ENCODE data around the gene TERC.
"Not testable (repeated sequence)": the region's sequence is repeated elsewhere in the genome, so short reads cannot be mapped to it uniquely, and the experiment has no call there.

TERC gene

GRCh38 chr3:169771497-169772304, 6.8 kb upstream of the TERC start:
- peak; percentile 92 for DNase-seq

DNA sequence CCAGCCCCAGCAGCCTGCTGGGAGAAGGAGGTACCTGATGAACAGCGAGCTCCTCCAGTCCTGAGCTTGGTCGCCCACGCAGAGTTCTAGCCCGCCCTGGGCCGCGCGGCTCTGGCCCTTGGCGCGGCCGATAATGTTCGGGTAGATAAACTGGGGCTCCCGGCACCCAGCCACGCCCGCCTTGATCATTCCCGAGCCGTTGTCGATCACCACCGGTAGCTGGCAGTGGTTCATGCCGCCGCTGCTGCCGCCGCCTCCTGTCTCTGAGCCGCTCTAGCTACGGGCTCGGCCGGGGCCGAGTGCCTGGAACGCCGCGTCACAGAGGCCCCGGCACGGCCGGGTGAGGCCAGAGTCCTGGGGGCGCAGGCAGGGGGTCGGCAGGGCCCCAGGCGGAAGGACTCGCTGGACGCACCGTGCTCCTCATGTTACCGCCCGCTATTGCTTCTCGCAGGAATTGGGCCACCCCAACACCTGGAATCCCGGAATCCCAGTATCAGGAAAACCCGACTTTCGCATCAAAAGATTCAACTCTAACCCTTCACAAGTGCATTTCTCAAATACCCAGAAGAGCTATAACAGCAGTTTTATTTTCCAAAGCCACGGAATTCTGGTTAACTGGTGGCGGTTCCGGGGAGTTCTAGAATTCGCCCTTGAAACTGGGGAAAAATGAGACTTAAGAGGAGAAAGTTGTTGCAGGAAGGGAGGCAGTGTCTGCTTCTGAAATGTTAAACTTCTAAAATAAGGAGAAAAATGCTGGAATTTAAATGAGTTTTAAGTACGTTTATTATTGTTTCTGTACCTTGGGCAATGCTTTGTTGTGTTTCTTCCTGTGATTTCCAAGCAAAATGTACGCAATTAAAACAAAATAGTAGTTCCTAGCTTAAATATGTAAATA, 4.7 kb upstream of the TERC start, which contains the start of gene ACTRT3:
Gene ACTRT3, minus strand, starts transcription at position 275 of the 895 bp plus-strand sequence. Its CDS starts 41 bp downstream, at position 234.
- peak; percentile 72 for DNase-seq

- peak; percentile 72 for DNase-seq
Measured at GRCh38 chr3:169764312-169764881, 463 bp downstream of the TERC start.

GRCh38 chr3:169760479-169760878, 4.4 kb downstream of the TERC start:
- DNase-seq = no peak

- peak; percentile 39 for DNase-seq
Measured at GRCh38 chr3:169759256-169759655, 5.6 kb downstream of the TERC start.

DNA sequence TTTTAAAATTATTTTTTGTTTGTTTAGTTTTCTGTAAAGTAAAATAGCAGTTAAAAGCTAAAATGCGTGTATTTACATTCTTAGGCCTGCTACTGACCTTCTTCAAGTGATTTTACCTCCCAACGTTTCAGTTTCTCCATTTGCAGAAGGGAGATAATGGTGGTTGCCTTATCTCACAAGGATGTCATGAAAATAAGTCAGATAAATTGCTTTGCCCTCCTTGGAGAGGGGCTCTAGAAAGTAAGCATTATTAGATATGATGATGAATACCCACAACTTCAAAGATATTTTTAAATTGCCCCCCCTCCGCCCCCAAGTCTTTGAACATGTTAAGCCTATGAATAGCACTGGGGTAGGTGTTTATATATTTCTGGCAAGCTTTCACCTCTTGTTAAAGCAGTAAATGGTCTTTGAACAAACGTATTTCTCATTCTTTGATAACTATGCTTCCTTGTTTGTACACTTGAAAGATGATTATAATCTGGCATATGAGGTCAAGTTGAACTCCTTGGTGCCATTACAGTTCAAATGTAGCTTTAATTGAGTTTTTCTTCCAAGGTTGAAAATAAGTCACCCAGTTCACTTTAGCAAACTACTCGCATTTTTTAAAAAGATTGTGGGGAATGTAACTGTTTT, 6.4 kb downstream of the TERC start:
- no peak for DNase-seq

DNA sequence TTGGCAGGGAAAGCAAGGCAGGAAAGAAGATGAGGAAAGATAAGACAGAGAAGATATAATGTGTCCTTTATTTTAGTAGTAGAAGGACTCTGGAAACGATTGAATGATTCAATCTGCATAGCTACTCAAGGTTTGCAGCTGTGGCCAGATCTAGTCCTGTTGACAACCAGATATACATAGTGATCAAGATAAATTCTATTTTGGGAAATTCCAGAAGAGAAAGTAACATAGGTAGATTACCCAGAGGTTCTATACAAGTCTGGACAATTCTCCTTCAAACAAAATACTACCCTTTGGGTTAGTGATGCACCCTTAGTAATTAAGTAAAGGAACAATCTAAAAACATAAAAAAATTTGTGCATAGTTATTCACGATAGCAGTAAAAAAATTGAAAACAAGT, 9.4 kb downstream of the TERC start:
- DNase-seq = no peak

- DNase-seq = no peak
Measured at GRCh38 chr3:169754711-169755110, 10.1 kb downstream of the TERC start.

DNA sequence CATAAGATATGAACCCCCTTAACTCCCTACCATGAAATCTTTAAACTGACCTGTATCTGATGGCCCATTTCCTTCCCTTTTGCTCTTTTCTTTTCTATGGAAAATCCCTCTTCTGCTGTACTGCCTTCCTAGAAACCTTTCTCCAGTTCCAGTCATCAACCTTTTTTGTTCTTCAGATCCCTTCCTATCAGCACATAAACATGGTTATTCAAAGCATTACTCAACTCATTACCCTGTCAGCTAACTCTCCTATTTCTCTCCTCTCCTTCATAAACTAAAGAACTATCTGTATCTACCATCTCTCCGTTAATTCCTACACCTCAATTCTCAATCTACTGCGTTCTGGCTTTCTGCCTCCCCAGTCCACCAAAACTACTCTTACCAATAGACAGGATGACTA, 13.0 kb downstream of the TERC start:
- DNase-seq = no peak

DNA sequence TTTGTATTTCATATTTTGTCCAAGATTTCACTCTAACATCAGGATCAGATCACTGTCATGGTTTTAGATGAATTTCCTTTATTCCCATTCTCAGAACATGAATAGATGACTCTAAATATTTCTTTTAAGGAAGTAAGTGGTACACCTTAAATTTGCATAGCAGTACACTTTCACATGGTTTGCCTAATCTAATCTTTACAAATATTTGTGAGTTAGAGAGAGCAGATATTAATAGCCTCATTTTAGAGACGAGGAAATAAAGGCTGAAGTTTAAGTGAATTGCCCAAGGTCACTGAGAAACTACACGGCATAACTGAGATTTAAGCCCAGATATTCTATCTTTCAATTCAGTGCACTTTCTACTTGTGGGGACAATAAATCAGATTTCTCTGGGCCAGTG, 14.2 kb downstream of the TERC start:
- no peak for DNase-seq

DNA sequence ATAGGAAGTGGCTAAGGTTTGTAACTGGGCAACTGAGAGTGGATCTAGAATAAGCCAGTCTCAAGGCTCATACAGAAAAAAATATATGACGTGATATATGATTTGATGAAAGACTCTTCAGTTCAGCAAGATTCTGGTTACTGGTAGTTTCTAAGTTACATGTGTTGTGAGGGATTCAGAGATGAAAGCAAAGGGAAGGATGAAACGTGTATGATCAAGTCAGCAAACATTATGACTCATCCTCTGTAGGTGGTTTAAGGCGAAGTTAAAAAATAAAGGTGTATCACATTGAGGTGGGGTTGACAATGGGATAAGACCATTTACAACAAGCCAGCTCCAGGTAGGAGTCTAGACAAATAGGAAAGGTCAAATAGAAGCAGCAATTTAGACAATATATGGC, 16.2 kb downstream of the TERC start:
- DNase-seq = no peak

DNA sequence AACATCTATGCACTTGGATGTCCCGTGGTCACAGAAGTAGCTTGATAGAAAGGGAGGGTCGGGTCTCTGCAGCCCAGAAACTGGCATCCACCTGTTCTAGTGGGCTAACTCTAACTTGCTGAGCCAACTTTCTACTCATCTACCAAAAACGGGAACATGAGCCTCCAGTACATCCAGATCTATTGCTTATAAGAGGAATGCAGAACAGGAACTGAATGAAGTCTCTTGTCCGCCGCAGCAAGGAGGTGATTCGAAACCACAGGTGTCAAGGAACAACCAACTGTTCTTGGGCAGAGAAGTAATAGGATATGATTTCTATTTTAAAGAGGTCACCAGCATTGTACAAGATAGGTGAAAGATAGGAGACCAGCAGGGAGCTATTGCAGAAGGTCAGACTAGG, 17.9 kb downstream of the TERC start:
- no peak for DNase-seq

DNA sequence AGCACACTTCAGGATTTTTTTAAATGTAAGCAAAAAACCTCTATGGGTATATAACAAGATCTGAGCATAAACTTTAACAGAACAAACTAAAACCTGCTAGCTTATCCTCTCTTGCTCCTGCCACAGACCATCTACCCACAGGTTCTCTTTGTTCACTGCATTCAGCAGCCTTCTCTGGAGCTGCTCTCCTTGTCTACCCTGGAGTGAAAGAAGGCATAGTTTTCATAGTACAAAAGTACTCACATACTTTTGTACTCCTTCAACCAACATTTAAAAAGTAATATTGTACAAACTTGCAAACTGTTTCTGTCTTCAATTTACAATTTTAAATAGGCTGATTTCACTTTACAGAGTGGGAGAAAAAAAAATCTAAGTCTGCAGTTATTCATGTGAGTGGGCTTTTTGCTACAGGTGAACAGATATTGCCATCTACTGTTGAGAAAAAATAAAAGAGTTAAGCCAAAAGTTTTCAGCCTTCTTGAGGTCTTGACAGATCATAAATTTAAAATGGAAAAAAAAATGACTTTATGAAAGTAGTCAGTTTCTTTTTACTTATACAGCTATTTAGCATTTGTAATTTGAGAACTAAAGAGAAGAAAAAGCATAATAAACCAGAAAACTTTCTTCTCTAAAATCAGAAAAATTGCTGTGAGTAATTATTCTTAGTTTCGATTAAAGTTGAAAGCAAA, 20.4 kb downstream of the TERC start:
- DNase-seq = no peak

GRCh38 chr3:169739067-169739466, 25.8 kb downstream of the TERC start:
- no peak for DNase-seq

GRCh38 chr3:169731857-169732256, 33.0 kb downstream of the TERC start:
- DNase-seq = not testable (repeated sequence)

GRCh38 chr3:169722724-169723123, 42.1 kb downstream of the TERC start:
- no peak for DNase-seq

- DNase-seq = not testable (repeated sequence)
Measured at GRCh38 chr3:169718415-169718814, 46.4 kb downstream of the TERC start.

Measured in CD4-positive, alpha-beta T cell treated with Interleukin-10 for 1 hour (primary cell).